Measurements from ENCODE around the gene KIR3DL2.
"Not testable (repeated sequence)": the region's sequence is repeated elsewhere in the genome, so short reads cannot be mapped to it uniquely, and the experiment has no call there.

DNA sequence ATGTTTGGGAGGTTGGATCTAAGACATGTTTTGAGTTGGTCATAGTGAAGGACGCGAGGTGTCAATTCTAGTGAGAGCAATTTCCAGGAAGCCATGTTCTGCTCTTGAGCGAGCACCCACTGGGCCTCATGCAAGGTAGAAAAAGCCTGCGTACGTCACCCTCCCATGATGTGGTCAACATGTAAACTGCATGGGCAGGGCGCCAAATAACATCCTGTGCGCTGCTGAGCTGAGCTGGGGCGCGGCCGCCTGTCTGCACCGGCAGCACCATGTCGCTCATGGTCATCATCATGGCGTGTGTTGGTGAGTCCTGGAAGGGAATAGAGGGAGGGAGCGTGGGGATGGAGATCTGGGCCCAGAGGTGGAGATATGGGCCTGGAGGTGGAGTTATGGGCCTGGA is 17.7 kb upstream of the KIR3DL2 start, which contains the start of gene KIR2DS4:
- not testable (repeated sequence) for TF ChIP-seq POLR2A, CTCF (IDR thresholded peaks at IDR 0.05)
